HCT116 (cell line): ENCODE data around the gene GRM1. TPM values are rescaled to one million over a fixed set of nuclear protein-coding genes. Genes with fewer than 3 reads are reported as not detected.

ENCODE experiments used
- ATAC-seq: fragments of 200-7000 bp; cut with Tn5 transposase; 2 replicates; pipeline ENCODE4 v1.9.1; 2020; ENCODE audit warnings: mild to moderate bottlenecking, moderate library complexity
- BruUV-seq: library from RNA; stranded (reverse); fragments of 400-500 nt; replicated peaks from 2 replicates; lab custom pipeline; 2021; lab: Mats Ljungman, UMichigan
- CTCF ChIA-PET: fragments of 300-600 bp; sonication (Branson Sonifier 250); formaldehyde crosslinking; loops from one replicate; lab custom pipeline; 2021; ENCODE audit warnings: antibody characterized with exemption; lab: Charles Lee
- POLR2A ChIA-PET: fragments of 300-600, 350-600 bp; sonication (Branson Sonifier 250); formaldehyde crosslinking; loops from one replicate; lab custom pipeline; 2021; ENCODE audit warnings: antibody characterized with exemption; lab: Charles Lee
- RAD21 ChIA-PET, 2 experiments: fragments of 300-600 bp; sonication (Branson Sonifier 250); formaldehyde crosslinking; loops; one replicate each; lab custom pipeline; 2023; ENCODE audit warnings: low total read pairs in 2 of 2; ENCODE audit not compliant: uncharacterized antibody in 2 of 2, unreplicated experiment in 2 of 2, low non-redundant PET in 1 of 2; lab: Charles Lee
- DNase-seq: peaks from one replicate; pipeline ENCODE4 v3.0.0-alpha.2; 2010; ENCODE audit warnings: low read depth, low spot score
- H2AFZ ChIP-seq: fragments of 200-600 bp; shearing (Covaris generic), sonication (generic); 2 replicates; pipeline ENCODE4 v1.6.1; 2017; ENCODE audit warnings: low read depth, mixed run types, mixed read lengths, antibody characterized with exemption, low read length; ENCODE audit not compliant: poor library complexity, severe bottlenecking
- H3K27ac ChIP-seq: 2 replicates; pipeline ENCODE4 v1.5.1; 2012; ENCODE audit warnings: low read depth, low read length
- H3K27me3 ChIP-seq: fragments of 200-600 bp; sonication (generic); 2 replicates; pipeline ENCODE4 v1.6.1; 2016; ENCODE audit warnings: mixed run types, low read length, mixed read lengths; ENCODE audit not compliant: insufficient read depth
- H3K36me3 ChIP-seq, 2 experiments: fragments of 200-500 bp in 1 of 2; fragments of 200-600 bp in 1 of 2; sonication (Bioruptor generic) in 1 of 2; sonication (generic) in 1 of 2; 2 replicates each; pipeline versions ENCODE4 v1.5.1 to v1.6.1; 2014 to 2016; ENCODE audit warnings: low read length in 2 of 2, inconsistent platforms in 1 of 2, mixed read lengths in 1 of 2, mixed run types in 1 of 2; ENCODE audit not compliant: insufficient read depth in 2 of 2, control insufficient read depth in 1 of 2
- H3K4me1 ChIP-seq, 2 experiments: fragments of 200-600 bp in 1 of 2; sonication (generic) in 1 of 2; 2 replicates each; pipeline versions ENCODE4 v1.5.1 to v1.6.1; 2012 to 2017; ENCODE audit warnings: low read length in 2 of 2, inconsistent platforms in 1 of 2, mild to moderate bottlenecking in 1 of 2, mixed read lengths in 1 of 2, mixed run types in 1 of 2, moderate library complexity in 1 of 2; ENCODE audit not compliant: insufficient read depth in 2 of 2, control insufficient read depth in 1 of 2
- H3K4me2 ChIP-seq: fragments of 200-600 bp; sonication (generic); 2 replicates; pipeline ENCODE4 v1.6.1; 2017; ENCODE audit warnings: mixed run types, low read length, mixed read lengths
- H3K4me3 ChIP-seq, 2 experiments: fragments of 200-600 bp in 1 of 2; sonication (generic) in 1 of 2; replicated peaks in 1 of 2; 2 replicates each; pipeline ENCODE4 v1.5.1; 2011 to 2016; ENCODE audit warnings: low read length in 2 of 2, control low read depth in 1 of 2, low read depth in 1 of 2, mild to moderate bottlenecking in 1 of 2, mixed read lengths in 1 of 2, mixed run types in 1 of 2
- H3K79me2 ChIP-seq: fragments of 200-600 bp; sonication (generic); 2 replicates; pipeline ENCODE4 v1.6.1; 2017; ENCODE audit warnings: mild to moderate bottlenecking, mixed run types, low read length, moderate library complexity, mixed read lengths; ENCODE audit not compliant: insufficient read depth
- H3K9ac ChIP-seq: fragments of 200-600 bp; sonication (generic); 2 replicates; pipeline ENCODE4 v1.6.1; 2016; ENCODE audit warnings: low read length, mixed read lengths
- H3K9me2 ChIP-seq: fragments of 200-600 bp; sonication (generic), shearing (Covaris generic); 2 replicates; pipeline ENCODE4 v1.6.1; 2017; ENCODE audit warnings: mixed run types, mild to moderate bottlenecking, moderate library complexity; ENCODE audit not compliant: insufficient read depth
- H3K9me3 ChIP-seq, 2 experiments: fragments of 200-500 bp in 1 of 2; fragments of 200-600 bp in 1 of 2; sonication (Bioruptor generic) in 1 of 2; sonication (generic) in 1 of 2; 2 replicates each; pipeline ENCODE4 v1.6.1; 2014 to 2017; ENCODE audit warnings: low read length in 2 of 2, mixed read lengths in 2 of 2, inconsistent platforms in 1 of 2, low read depth in 1 of 2, mild to moderate bottlenecking in 1 of 2, mixed run types in 1 of 2, moderate library complexity in 1 of 2; ENCODE audit not compliant: control insufficient read depth in 1 of 2, insufficient read depth in 1 of 2
- H4K20me1 ChIP-seq: fragments of 200-600 bp; sonication (generic), shearing (Covaris generic); 2 replicates; pipeline ENCODE4 v1.6.1; 2017; ENCODE audit warnings: mixed run types, mild to moderate bottlenecking, moderate library complexity; ENCODE audit not compliant: insufficient read depth
- CEBPB ChIP-seq: IDR thresholded peaks from 2 replicates; pipeline ENCODE4 v1.6.1; 2012; ENCODE audit warnings: low read depth
- ELF1 ChIP-seq: IDR thresholded peaks from 2 replicates; pipeline ENCODE4 v1.6.1; 2012; ENCODE audit warnings: low read depth, borderline replicate concordance
- EZH2 ChIP-seq: fragments of 200-600 bp; sonication (generic); IDR thresholded peaks from 2 replicates; pipeline ENCODE4 v1.6.1; 2017; ENCODE audit warnings: antibody characterized with exemption, mixed run types
- JUND ChIP-seq: IDR thresholded peaks from 2 replicates; pipeline ENCODE4 v1.6.1; 2012
- POLR2A ChIP-seq: IDR thresholded peaks from 2 replicates; pipeline ENCODE4 v1.7.0; 2011; ENCODE audit warnings: borderline replicate concordance; ENCODE audit not compliant: insufficient read depth, insufficient read length; ENCODE audit errors: extremely low read depth
- POLR2AphosphoS5 ChIP-seq: IDR thresholded peaks from 2 replicates; pipeline ENCODE4 v1.6.1; 2011; ENCODE audit warnings: mild to moderate bottlenecking, low read depth, low read length, moderate library complexity
- SRF ChIP-seq: IDR thresholded peaks from 2 replicates; pipeline ENCODE4 v1.6.1; 2012; ENCODE audit warnings: low read depth
- TCF7L2 ChIP-seq: IDR thresholded peaks from 2 replicates; pipeline ENCODE4 v1.7.0; 2011; ENCODE audit warnings: borderline replicate concordance, inconsistent platforms; ENCODE audit not compliant: insufficient read depth, insufficient read length; ENCODE audit errors: extremely low read depth
- ZFX ChIP-seq: fragments of 450-650 bp; IDR thresholded peaks from 2 replicates; pipeline ENCODE4 v1.6.1; 2017
- intact Hi-C: fragments of 100-400 bp; cut with micrococcal nuclease; formaldehyde crosslinking; loops from 2 replicates; pipeline ENCODE4 v1.10.0; 2022
- total RNA-seq: library from RNA; stranded (reverse); gene quantifications from one replicate; pipeline ENCODE4 v1.2.1, GENCODE V29; 2021; ENCODE audit not compliant: unreplicated experiment
- TF ChIP-seq, protein P1 (sequence below): IDR thresholded peaks from 2 replicates; pipeline ENCODE4 v1.6.1; 2012
- TF ChIP-seq, protein P2 (sequence below), 3 experiments: fragments of 200-600 bp in 1 of 3; sonication (generic) in 1 of 3; IDR thresholded peaks in 2 of 3; conservative IDR thresholded peaks in 1 of 3; 2 replicates each; pipeline ENCODE4 v1.5.1; 2012 to 2017; ENCODE audit warnings: low read depth in 2 of 3, low read length in 2 of 3, antibody characterized with exemption in 1 of 3, borderline replicate concordance in 1 of 3, control low read depth in 1 of 3, mild to moderate bottlenecking in 1 of 3, mixed read lengths in 1 of 3, mixed run types in 1 of 3, moderate library complexity in 1 of 3; ENCODE audit not compliant: insufficient read depth in 1 of 3

Gene GRM1
- total RNA-seq, 1 experiment from 2014 or later = not detected

DNA sequence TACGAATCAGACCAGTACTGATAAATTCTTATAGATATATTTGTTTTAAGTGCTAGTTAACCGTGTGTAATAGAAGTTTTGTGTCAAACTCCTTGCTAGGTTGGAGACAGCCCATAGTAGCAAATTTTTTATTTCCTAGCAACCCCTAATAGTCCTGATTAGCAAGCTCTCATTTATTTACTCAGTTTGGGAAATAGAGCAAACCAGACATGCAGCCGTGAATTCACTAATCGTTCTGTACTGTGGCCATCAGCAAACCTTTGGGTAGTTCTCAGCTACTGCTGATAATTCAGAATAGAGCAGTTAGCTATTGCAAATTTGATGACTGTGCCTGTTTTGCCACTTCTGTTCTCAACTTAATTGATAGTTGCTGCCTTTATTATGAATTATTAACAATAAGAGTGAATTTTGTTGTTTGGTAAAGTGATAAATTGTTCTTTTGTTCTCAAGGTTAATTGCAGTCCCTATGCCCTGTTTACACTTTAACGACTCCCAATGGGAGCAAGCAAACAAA, 215.8 kb downstream of the GRM1 start:
- no TSS peak for BruUV-seq
- H3K4me1 ChIP-seq = no peaks in the 10 kb centered on the region
- H3K4me3 ChIP-seq = no peak overlapping the region
- POLR2A ChIA-PET = no interaction called here
- no peak for DNase-seq
- no peaks in the 10 kb centered on the region for H3K9me2 ChIP-seq
- no peaks in the 10 kb centered on the region for H3K36me3 ChIP-seq
- H3K27ac ChIP-seq = no peak overlapping the region
- no peaks in the 10 kb centered on the region for H4K20me1 ChIP-seq
- intact Hi-C loops = no loop called here
- H3K79me2 ChIP-seq = no peaks in the 10 kb centered on the region
- peaks cover 15% of the 10 kb centered on the region; the same call in 1 of the 2 replicates for H3K27me3 ChIP-seq
- H3K4me2 ChIP-seq = no peak overlapping the region
- ATAC-seq = no peak
- TF ChIP-seq CEBPB (no peak), ZFX (no peak), JUND (no peak), POLR2A (no peak), SRF (no peak), ELF1 (no peak), EZH2 (no peak), POLR2AphosphoS5 (no peak), TCF7L2 (no peak)
- TF ChIP-seq, protein P1, sequence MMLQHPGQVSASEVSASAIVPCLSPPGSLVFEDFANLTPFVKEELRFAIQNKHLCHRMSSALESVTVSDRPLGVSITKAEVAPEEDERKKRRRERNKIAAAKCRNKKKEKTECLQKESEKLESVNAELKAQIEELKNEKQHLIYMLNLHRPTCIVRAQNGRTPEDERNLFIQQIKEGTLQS = no peak
- TF ChIP-seq, protein P2, sequence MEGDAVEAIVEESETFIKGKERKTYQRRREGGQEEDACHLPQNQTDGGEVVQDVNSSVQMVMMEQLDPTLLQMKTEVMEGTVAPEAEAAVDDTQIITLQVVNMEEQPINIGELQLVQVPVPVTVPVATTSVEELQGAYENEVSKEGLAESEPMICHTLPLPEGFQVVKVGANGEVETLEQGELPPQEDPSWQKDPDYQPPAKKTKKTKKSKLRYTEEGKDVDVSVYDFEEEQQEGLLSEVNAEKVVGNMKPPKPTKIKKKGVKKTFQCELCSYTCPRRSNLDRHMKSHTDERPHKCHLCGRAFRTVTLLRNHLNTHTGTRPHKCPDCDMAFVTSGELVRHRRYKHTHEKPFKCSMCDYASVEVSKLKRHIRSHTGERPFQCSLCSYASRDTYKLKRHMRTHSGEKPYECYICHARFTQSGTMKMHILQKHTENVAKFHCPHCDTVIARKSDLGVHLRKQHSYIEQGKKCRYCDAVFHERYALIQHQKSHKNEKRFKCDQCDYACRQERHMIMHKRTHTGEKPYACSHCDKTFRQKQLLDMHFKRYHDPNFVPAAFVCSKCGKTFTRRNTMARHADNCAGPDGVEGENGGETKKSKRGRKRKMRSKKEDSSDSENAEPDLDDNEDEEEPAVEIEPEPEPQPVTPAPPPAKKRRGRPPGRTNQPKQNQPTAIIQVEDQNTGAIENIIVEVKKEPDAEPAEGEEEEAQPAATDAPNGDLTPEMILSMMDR (IDR thresholded peaks at IDR 0.05 in 2 of 3, conservative IDR thresholded peaks at IDR 0.05 in 1 of 3; ENCODE audit: borderline replicate concordance in 1 of 3, insufficient read depth in 1 of 3, low read depth in 2 of 3, low read length in 2 of 3) = no peak
- RAD21 ChIA-PET = no interaction called here
- no peak overlapping the region for H2AFZ ChIP-seq
- H3K9ac ChIP-seq = no peak overlapping the region
- CTCF ChIA-PET = no interaction called here
- H3K9me3 ChIP-seq = no peaks in the 10 kb centered on the region
